ENCODE results near the gene CD47. TPM values are rescaled to one million over a fixed set of nuclear protein-coding genes. Genes with fewer than 3 reads are reported as not detected.
A peak's percentile ranks its signal among the peaks of the same experiment; 100 is the strongest.

Gene CD47
- polyA plus RNA-seq, 10 donors: 64.5 to 103 (median 85.5) TPM

- no peak for DNase-seq
Observed at GRCh38 chr3:108093021-108093420, 2.2 kb upstream of the CD47 start.

- DNase-seq: peak in 1 of 3 donors; percentile 15
Observed at GRCh38 chr3:108092501-108092900, 1.7 kb upstream of the CD47 start.

GRCh38 chr3:108091498-108092250 lies 843 bp upstream of the CD47 start:
- peak in 1 of 3 donors; percentile 24 for DNase-seq

DNA sequence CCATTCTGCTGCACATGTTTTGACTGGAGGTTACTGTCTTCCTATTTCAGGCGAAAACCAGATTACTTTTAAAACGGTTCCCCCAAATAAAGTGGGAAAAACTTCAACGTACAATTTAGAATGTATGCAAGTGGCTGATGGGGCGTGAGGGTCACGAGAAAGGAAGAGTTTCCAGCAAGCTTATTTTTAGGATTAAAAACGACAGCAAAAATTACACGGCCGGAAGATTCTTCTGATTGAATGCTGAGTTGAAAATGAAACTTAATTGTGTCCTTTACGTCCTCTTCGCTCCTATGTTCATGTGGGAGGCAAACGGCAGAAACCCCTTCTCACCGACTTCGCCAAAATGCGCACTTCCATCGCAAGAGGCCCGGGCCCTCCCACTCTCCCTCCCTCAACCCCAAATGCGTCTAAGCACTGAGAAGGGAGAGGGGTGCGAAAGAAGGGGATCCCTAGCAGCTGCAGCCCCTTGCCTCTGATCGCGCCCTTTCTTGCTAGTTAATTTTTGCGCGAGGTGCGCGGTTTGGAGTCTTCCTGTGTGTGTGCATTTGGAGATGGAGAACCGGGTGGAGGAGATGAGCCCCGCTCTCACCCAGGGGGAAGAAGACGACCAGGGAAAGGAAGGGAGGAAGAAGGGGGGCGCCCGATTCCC lies 656 bp downstream of the CD47 start:
- peak; percentile 41 to 92 (median 68) for DNase-seq

DNA sequence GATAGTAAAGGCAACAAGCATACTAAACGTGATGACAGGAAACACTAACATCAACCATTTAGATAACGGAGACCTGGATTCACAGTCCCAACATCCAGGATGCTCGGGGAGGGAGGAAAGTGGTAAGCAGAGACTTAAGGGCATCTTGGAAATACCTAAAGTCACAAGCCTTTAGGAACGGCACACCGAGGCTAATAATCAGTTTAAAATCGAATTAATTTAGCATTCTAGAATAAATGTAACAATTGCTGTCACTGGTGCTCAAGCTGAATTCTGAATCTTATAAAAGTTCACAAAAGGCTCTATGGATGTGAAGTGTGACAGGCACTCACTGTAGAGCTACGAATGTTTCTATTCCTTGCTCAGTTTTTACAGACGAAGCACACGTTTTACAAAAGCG lies 1.3 kb downstream of the CD47 start:
- DNase-seq: peak in 1 of 3 donors; percentile 66

DNA sequence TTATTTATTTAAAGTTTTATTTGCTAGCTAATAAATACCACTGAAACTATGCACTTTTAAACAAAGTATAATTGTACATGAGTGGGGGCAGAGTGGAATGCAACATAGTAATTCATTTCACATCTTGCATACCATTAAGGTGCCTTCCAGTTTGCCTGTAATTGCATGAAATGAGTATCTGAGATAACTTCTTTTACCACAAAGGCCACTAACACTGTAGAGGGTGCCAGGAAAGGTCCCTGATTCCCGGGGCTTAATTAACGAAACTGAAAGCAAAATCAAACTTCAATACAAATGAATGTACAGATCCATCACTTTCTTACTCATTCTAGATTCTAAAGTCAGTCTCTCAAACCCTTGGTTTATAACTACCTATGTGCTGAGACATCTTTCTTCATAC lies 2.1 kb downstream of the CD47 start:
- peak in 1 of 3 donors; percentile 34 for DNase-seq

DNA sequence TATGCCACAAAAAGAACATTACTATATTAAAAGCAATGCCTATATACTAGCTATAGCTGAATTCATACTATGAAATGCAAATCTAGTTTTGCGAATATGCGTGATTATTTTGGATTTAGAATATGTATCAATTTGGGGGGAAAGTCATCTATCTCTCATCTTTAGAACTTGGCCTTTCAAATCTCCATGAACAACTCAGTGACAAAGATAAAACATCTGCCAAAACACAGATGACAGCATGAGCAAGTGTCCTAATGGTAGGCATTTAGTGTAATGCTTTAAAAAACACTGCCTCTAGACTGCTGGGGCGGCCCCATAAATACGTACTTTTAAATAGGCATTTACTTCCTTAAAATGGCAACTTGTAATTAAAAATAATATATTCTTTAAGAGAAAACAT lies 2.7 kb downstream of the CD47 start:
- DNase-seq: no peak

DNA sequence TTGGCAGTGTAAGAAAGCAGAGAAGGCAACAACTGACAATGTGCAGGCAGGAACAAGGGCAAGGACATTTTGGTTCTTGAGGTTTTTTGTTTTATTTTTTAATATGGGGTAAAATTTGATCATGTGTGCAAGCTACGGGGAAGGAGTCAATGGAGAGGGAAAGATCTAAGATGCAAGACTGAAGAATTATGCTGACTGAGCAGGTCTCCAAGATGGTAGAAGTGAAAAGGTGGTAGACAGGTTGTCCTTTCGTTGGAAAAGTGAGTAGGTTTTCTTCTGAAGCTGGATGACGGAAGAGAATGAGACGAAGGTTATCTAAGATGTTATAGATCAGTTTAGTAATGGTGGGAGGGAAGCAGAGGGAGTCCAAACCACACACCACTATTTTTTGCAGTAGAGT lies 4.2 kb downstream of the CD47 start:
- no peak for DNase-seq

DNA sequence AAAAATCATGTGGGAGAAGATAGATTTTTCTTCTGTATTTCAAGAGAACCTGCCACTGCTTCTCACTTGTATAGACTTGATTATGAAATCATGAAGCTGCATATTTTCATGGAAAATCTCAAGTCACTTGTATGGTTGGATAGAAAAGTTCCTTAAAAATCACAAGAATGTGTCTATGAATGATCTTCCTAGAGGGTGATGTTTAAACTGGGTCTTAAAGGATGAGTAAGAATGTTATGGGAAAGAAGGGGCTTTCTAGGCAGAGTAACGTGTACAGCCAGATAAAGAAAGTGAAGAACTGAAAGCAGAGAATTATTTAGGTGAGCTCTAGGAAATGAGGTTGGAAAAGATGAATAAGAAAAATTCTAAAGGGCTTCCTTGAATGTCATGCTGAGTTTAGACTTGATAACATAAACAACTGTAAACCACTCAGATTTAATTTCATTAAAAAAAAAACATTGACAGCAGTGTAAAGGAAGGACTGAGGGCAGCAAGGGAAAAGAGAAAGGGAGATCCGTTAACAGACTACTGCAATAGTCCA lies 5.0 kb downstream of the CD47 start:
- DNase-seq: no peak

- DNase-seq: no peak
Observed at GRCh38 chr3:108085370-108085769, 5.5 kb downstream of the CD47 start.

DNA sequence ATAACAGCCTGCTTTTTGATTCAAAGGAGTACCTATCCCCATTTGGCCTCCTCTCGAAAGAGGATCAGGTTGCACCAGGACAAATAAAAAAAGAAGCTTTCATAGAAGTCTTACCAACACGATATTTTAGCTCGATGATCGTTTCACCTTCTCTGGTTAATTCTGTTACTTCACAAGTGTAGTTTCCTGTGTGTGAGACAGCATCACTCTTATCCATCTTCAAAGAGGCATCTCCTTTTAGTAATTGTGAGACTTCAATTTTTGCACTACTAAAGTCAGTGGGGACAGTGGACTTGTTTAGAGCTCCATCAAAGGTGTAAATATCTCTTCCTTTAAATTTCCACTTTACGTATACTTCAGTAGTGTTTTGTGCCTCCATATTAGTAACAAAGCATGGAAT lies 11.0 kb downstream of the CD47 start:
- DNase-seq: no peak

DNA sequence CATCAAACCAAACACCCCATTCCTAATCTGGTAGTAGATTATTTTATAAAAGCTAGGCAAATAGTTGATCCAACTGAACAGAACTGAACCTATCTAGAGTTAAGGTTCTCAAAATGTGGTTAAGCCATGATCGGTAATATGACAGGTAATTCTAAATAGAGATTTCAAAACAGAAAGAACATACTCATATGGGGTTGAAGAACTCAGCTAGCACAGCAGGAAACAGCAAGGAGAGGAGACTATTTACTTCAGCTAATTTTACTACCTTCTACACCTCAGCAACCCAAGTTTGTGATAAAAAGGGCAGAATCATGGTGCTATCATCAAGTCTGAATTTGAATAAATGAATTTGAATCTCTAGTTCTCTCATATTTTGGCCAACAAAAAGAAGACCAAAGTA lies 11.8 kb downstream of the CD47 start:
- no peak for DNase-seq

DNA sequence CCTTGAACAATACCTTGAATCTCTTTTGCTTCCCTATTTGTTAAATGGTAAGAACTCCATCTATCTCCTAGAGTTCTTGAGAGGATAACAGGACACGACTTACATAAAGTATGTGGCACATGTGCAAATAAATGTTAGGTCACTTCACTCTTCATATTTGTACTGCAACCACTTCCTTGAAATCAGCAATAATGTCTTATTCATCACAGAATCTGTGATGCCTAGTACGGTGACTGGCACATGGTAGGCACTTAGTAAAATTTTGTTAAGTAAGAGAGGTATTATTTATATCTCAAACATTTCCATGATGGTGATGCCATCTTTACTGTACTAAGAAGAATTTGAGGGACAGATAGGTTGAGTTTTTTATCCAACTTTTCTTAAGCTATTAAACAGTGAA lies 14.3 kb downstream of the CD47 start:
- no peak for DNase-seq

DNA sequence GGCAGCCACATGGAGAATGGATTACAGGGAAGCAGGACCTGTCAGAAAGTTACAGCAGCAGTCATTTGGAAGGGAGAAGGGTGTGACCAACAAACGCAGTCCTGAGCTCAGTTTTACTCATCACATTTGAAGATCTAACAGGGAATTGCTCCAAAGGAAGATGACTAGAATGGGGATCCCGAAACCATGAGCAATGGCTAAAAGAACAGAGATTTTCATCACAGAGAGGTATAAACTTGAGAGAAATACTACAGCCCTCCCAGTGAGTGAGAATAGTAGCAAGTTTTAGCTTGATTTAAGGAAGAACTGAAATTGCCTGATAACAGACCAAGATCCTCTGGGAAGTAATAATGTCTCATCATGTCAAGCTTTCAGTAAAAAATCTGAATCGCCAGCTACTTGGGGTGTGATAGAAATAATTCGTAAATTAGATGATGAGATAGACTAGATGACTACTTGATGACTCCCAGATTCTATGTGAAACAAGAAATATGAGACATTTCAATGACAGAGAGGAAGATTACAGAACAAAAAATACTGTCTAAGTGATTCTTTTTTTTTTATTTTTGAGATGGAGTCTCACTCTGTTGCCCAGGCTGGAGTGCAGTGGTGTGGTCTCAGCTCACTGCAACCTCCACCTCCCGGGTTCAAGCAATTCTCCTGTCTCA lies 16.9 kb downstream of the CD47 start:
- no peak for DNase-seq

DNA sequence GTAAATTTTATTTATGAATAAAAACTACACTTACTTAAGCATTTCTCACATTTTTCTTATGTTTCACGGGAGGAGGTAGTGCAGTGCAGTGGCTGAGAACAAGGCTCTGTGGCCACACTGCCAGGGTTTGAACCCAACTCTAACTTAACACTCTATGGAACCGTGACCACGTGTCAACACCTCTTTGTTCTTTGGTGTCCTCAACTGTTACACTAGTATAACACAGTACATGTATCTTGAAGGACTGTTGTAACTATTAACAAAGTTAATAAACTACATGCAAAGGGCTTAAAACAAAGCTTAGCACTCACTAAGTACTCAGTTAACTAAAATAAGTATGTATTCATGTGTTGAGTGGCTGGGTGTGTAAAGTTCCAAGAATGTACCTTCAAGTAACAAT lies 19.5 kb downstream of the CD47 start:
- DNase-seq: no peak

DNA sequence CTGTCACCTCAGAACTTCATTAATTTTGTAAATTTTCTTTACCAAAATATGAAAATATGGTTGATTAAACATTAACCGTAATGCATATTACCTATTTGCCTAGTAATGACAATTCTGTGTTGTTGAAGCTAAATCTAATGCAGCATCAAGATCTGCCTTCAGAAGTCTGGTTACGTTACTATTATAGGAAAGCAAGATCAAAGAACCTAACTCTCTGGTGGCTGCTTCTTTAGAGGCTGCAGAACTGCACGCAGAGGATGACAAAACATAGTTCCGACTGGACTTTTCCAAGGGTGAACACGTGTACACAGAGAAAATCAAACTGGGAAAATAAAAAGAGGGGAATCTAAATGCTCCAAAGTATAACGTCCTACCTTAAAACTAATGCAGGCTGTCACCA lies 20.5 kb downstream of the CD47 start:
- no peak for DNase-seq

- DNase-seq: no peak
Observed at GRCh38 chr3:108067768-108068167, 23.1 kb downstream of the CD47 start.

- no peak for DNase-seq
Observed at GRCh38 chr3:108065096-108065495, 25.7 kb downstream of the CD47 start.

- DNase-seq: no peak
Observed at GRCh38 chr3:108064293-108064887, 26.4 kb downstream of the CD47 start.

- peak in 1 of 3 donors; percentile 4 for DNase-seq
Observed at GRCh38 chr3:108062051-108062450, 28.8 kb downstream of the CD47 start.

- DNase-seq: no peak
Observed at GRCh38 chr3:108060331-108060730, 30.5 kb downstream of the CD47 start.

- DNase-seq: no peak
Observed at GRCh38 chr3:108055931-108056330, 34.9 kb downstream of the CD47 start.

Measured in muscle of back (tissue), 11 donors.